ENCODE data around the gene TNNI3. TPM values are rescaled to one million over a fixed set of nuclear protein-coding genes. Genes with fewer than 3 reads are reported as not detected.

Gene TNNI3
- total RNA-seq, 1 donor = not detected

- TF ChIP-seq CTCF (IDR thresholded peaks at IDR 0.05; ENCODE audit: insufficient read depth, low read length) = no peak
- DNase-seq (ENCODE audit: low read depth) = peak; percentile 98
- peak overlapping the region; percentile 71 for H3K4me3 ChIP-seq (ENCODE audit: low read depth, low read length)
These were observed 39.7 kb downstream of the TNNI3 start for GRCh38 chr19:55117663-55118391.

- peak within 1 kb of the TSS; percentile 98 for H3K4me3 ChIP-seq (ENCODE audit: low read depth, low read length)
- peak; percentile 5 for DNase-seq (ENCODE audit: low read depth)
- TF ChIP-seq CTCF (IDR thresholded peaks at IDR 0.05; ENCODE audit: insufficient read depth, low read length) = no peak
These were observed 40.5 kb downstream of the TNNI3 start, which contains the start of gene PPP1R12C for GRCh38 chr19:55116859-55117662. Gene PPP1R12C, minus strand, starts transcription at chr19:55117637. Its CDS starts 94 bp downstream, at chr19:55117543.

GRCh38 chr19:55116232-55116858, 41.2 kb downstream of the TNNI3 start:
- H3K4me3 ChIP-seq (ENCODE audit: low read depth, low read length) = peak overlapping the region; percentile 98
- no peak for TF ChIP-seq CTCF (IDR thresholded peaks at IDR 0.05; ENCODE audit: insufficient read depth, low read length)
- DNase-seq (ENCODE audit: low read depth) = peak; percentile 68

- DNase-seq (ENCODE audit: low read depth) = peak; percentile 74
- TF ChIP-seq CTCF (IDR thresholded peaks at IDR 0.05; ENCODE audit: insufficient read depth, low read length) = no peak
These were observed 42.0 kb downstream of the TNNI3 start for GRCh38 chr19:55115446-55116065.

GRCh38 chr19:55114566-55115145, 42.9 kb downstream of the TNNI3 start:
- DNase-seq (ENCODE audit: low read depth) = no peak
- peak overlapping the region; percentile 98 for H3K4me3 ChIP-seq (ENCODE audit: low read depth, low read length)
- no peak for TF ChIP-seq CTCF (IDR thresholded peaks at IDR 0.05; ENCODE audit: insufficient read depth, low read length)

More at GRCh38 chr19:55115446-55116065, 42.0 kb downstream of the TNNI3 start:
- peak overlapping the region; percentile 98 for H3K4me3 ChIP-seq (ENCODE audit: low read depth, low read length)

GRCh38 chr19:55113570-55114039, 43.9 kb downstream of the TNNI3 start:
- TF ChIP-seq CTCF (IDR thresholded peaks at IDR 0.05; ENCODE audit: insufficient read depth, low read length) = no peak
- H3K4me3 ChIP-seq (ENCODE audit: low read depth, low read length) = no peak overlapping the region
- DNase-seq (ENCODE audit: low read depth) = peak; percentile 86
